Kidney (tissue), 14 donors: ENCODE data around the gene KIF26B. TPM values are rescaled to one million over a fixed set of nuclear protein-coding genes. Genes with fewer than 3 reads are reported as not detected.

Source experiments
- DNase-seq, 5 donors: peaks; one replicate each; pipeline ENCODE4 v3.0.0-alpha.2; 2013 to 2020
- FAIRE-seq: peaks from 2 replicates; lab custom pipeline; 2012; peaks lifted over from hg19 to GRCh38; lab: Jason Lieb, UNC
- H3K27ac ChIP-seq, 2 donors: one replicate each; pipeline ENCODE4 v1.7.0; 2013; ENCODE audit warnings: low read depth in 2 of 2, low read length in 2 of 2, inconsistent platforms in 1 of 2
- H3K27me3 ChIP-seq: one replicate; pipeline ENCODE4 v1.7.1; 2013; ENCODE audit warnings: low read length, inconsistent platforms; ENCODE audit not compliant: control insufficient read depth, insufficient read depth
- H3K36me3 ChIP-seq, 3 donors: one replicate each; pipeline versions ENCODE4 v1.7.0 to v1.7.1; 2013; ENCODE audit warnings: low read length in 3 of 3, control low read depth in 1 of 3, inconsistent platforms in 1 of 3; ENCODE audit not compliant: insufficient read depth in 3 of 3, control insufficient read depth in 2 of 3
- H3K4me1 ChIP-seq, 3 donors: one replicate each; pipeline versions ENCODE4 v1.7.0 to v1.7.1; 2013; ENCODE audit warnings: low read length in 3 of 3, inconsistent platforms in 1 of 3, low read depth in 1 of 3; ENCODE audit not compliant: control insufficient read depth in 2 of 3, insufficient read depth in 2 of 3
- H3K4me3 ChIP-seq, 3 donors: one replicate each; pipeline versions ENCODE4 v1.7.0 to v1.8.1; 2013; ENCODE audit warnings: low read length in 3 of 3, control low read depth in 1 of 3, inconsistent platforms in 1 of 3
- H3K9ac ChIP-seq, 3 donors: one replicate each; pipeline versions ENCODE4 v1.7.0 to v1.7.1; 2013; ENCODE audit warnings: low read length in 3 of 3, control low read depth in 1 of 3, inconsistent platforms in 1 of 3
- H3K9me3 ChIP-seq, 3 donors: one replicate each; pipeline versions ENCODE4 v1.7.0 to v1.7.1; 2013; ENCODE audit warnings: low read length in 3 of 3, control low read depth in 1 of 3, inconsistent platforms in 1 of 3; ENCODE audit not compliant: control insufficient read depth in 2 of 3, insufficient read depth in 1 of 3
- CTCF ChIP-seq: IDR thresholded peaks from 3 replicates; pipeline ENCODE4 v1.5.1; 2012; ENCODE audit warnings: mild to moderate bottlenecking, moderate library complexity, borderline replicate concordance; ENCODE audit not compliant: insufficient read depth; ENCODE audit errors: extremely low read depth
- intact Hi-C: fragments of 100-400 bp; cut with DNase I; formaldehyde crosslinking; loops from one replicate; pipeline ENCODE4 v1.11.1; 2022
- polyA plus RNA-seq: library from polyadenylated mRNA; stranded (reverse); fragments of 350-450 nt; fragmentation: Illumina TruSeq; extraction: RNeasy Lipid Tissue Mini Kit (QIAGEN cat#74804); gene quantifications from one replicate; pipeline ENCODE4 v1.2.3, GENCODE V29; 2014; ENCODE audit warnings: low read depth, low replicate concordance; ENCODE audit not compliant: insufficient read depth
- total RNA-seq: library from RNA; stranded (reverse); fragmentation: NEBNext Ultra II Directional; extraction: Animal tissue kit (Norgen Biotek cat#: 25700); gene quantifications from one replicate; pipeline ENCODE4 v1.2.1, GENCODE V29; 2021
- donor health status: control.
- donor health status: control.
- donor health status: control.
- donor health status: control.
- donor health status: control.
- donor health status: DM: yes; HTN: yes; CAD: no.
- donor health status: Normal renal cell carcinoma (clear cell type).

KIF26B gene
- total and polyA plus RNA-seq, 2 donors from 2014 or later, result 0.52 to 10.7 TPM

GRCh38 chr1:245285168-245285567 lies 130.4 kb downstream of the KIF26B start:
- DNase-seq (peak in 1 of 5 donors; percentile 8), FAIRE-seq (no peak)
- Histone ChIP-seq H3K9ac (no peak overlapping the region), H3K27ac (no peak overlapping the region), H3K4me1 (no peaks in the 10 kb centered on the region), H3K9me3 (no peaks in the 10 kb centered on the region), H3K36me3 (no peaks in the 10 kb centered on the region), H3K27me3 (no peaks in the 10 kb centered on the region), H3K4me3 (no peak overlapping the region)
- TF ChIP-seq CTCF, result no peak
- intact Hi-C loops, result no loop called here

GRCh38 chr1:245288796-245289195 lies 134.0 kb downstream of the KIF26B start:
- intact Hi-C loops, result no loop called here
- Histone ChIP-seq H3K36me3 (no peaks in the 10 kb centered on the region), H3K9me3 (no peaks in the 10 kb centered on the region), H3K4me1 (no peaks in the 10 kb centered on the region), H3K4me3 (no peak overlapping the region), H3K27ac (no peak overlapping the region), H3K27me3 (no peaks in the 10 kb centered on the region), H3K9ac (no peak overlapping the region)
- FAIRE-seq (no peak), DNase-seq (no peak)
- no peak for TF ChIP-seq CTCF

GRCh38 chr1:245290836-245291235 lies 136.1 kb downstream of the KIF26B start:
- DNase-seq, result peak in 1 of 5 donors; percentile 11
- Histone ChIP-seq H3K4me1 (no peaks in the 10 kb centered on the region), H3K36me3 (no peaks in the 10 kb centered on the region), H3K27me3 (no peaks in the 10 kb centered on the region), H3K27ac (no peak overlapping the region), H3K9ac (no peak overlapping the region), H3K4me3 (no peak overlapping the region), H3K9me3 (no peaks in the 10 kb centered on the region)
- no peak for TF ChIP-seq CTCF
- intact Hi-C loops, result no loop called here
- no peak for FAIRE-seq

DNA sequence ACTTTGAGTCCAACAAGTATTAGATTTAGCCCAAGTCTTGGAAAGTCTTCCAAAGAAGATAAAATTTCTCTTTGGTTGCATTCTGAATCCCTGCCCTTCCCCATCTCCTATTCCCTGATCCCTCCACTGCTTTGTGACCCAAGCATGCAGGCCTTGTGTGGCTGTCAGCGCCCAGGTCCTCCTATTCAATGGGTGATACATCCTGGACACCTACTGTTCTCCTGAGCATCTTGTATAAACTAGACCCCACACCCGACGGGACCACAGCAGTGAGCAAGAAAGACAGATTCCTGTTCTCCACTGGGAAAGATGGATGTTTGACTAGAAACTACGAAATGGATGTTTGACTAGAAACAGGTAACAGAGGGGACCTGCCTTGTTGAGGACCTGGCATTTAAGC lies 136.6 kb downstream of the KIF26B start:
- TF ChIP-seq CTCF, result no peak
- Histone ChIP-seq H3K4me1 (no peaks in the 10 kb centered on the region), H3K36me3 (no peaks in the 10 kb centered on the region), H3K27me3 (no peaks in the 10 kb centered on the region), H3K9ac (no peak overlapping the region), H3K27ac (no peak overlapping the region), H3K4me3 (no peak overlapping the region), H3K9me3 (no peaks in the 10 kb centered on the region)
- intact Hi-C loops, result no loop called here
- FAIRE-seq (no peak), DNase-seq (peak in 1 of 5 donors; percentile 19)
